Progenitor cell of endocrine pancreas (in vitro differentiated cells): ENCODE data around the gene GRAMD1A. TPM values are rescaled to one million over a fixed set of nuclear protein-coding genes. Genes with fewer than 3 reads are reported as not detected.

Experiments used
- DNase-seq: peaks from one replicate; pipeline ENCODE4 v3.0.0; 2021; ENCODE audit warnings: low spot score; ENCODE audit not compliant: unreplicated experiment
- H3K27ac Mint-ChIP-seq: 2 replicates; pipeline ENCODE4 v1.8.0; 2021; ENCODE audit warnings: mild to moderate bottlenecking, moderate library complexity, mixed read lengths
- H3K27me3 Mint-ChIP-seq: 2 replicates; pipeline ENCODE4 v1.8.0; 2021; ENCODE audit warnings: mixed read lengths
- H3K36me3 Mint-ChIP-seq: 2 replicates; pipeline ENCODE4 v1.8.0; 2022; ENCODE audit warnings: mixed read lengths; ENCODE audit not compliant: insufficient read depth
- H3K4me1 Mint-ChIP-seq: 2 replicates; pipeline ENCODE4 v1.8.0; 2021; ENCODE audit warnings: low read depth, mixed read lengths
- H3K4me3 Mint-ChIP-seq: 2 replicates; pipeline ENCODE4 v1.8.0; 2021; ENCODE audit warnings: low read depth, mild to moderate bottlenecking, moderate library complexity, mixed read lengths
- H3K9me3 Mint-ChIP-seq: 2 replicates; pipeline ENCODE4 v1.8.0; 2021; ENCODE audit warnings: low read depth, mixed read lengths
- total RNA-seq: library from RNA; stranded (reverse); gene quantifications from 2 replicates; pipeline ENCODE4 v1.2.1, GENCODE V29; 2021
- TF ChIP-seq, protein P1 (sequence below): fragments of 200-600 bp; sonication (generic); IDR thresholded peaks from one replicate; pipeline ENCODE4 v1.5.0; 2021; ENCODE audit warnings: antibody characterized with exemption, mild to moderate bottlenecking; ENCODE audit not compliant: unreplicated experiment

GRAMD1A gene
- total RNA-seq, 1 donor from 2014 or later: 111 TPM

DNA sequence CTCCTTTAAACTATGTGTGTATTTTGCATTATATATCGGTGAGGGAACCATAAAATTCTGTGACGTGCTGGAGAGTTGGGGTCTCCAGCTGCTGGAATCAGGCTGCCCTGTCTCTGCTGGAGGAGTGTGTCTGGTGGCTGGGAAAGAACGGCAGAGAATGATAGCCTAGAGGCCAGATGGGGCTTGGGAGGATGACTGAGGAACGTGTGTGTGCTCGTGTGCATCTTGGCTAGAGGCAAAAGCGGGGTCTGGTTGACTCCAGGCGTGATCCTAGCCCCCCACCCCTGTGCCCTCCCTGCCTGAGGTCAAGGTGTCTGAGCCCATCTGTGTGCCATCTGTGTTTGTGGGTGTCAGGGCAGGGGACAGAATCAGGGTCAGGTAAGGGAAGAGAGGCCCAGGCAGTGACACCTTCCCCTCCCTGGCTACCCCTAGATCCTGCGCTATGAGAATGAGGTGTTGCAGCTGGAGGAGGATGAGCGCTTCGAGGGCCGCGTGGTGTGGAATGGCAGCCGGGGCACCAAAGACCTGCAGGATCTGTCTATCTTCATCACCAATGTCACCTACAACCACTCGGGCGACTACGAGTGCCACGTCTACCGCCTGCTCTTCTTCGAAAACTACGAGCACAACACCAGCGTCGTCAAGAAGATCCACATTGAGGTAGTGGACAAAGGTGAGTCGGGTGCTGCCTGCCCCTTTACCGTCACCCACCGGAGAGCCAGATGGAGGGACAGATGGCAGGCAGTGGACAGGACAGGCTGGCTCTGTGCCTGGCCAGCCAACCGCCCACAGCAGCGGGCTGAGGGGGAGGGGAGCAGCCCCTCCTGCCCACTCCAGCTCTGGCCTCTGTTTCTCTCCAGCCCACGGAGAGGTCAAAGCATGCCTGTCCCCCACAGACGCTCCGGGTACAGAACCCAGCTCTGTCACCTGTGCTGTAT lies 33.2 kb downstream of the GRAMD1A start:
- Mint-ChIP-seq H3K9me3 (no peaks in the 10 kb centered on the region), H3K36me3 (peaks cover 2% of the 10 kb centered on the region), H3K4me1 (peaks cover 6% of the 10 kb centered on the region), H3K27ac (no peak overlapping the region), H3K4me3 (no peak overlapping the region), H3K27me3 (peaks cover 43% of the 10 kb centered on the region)
- TF ChIP-seq, protein P1, sequence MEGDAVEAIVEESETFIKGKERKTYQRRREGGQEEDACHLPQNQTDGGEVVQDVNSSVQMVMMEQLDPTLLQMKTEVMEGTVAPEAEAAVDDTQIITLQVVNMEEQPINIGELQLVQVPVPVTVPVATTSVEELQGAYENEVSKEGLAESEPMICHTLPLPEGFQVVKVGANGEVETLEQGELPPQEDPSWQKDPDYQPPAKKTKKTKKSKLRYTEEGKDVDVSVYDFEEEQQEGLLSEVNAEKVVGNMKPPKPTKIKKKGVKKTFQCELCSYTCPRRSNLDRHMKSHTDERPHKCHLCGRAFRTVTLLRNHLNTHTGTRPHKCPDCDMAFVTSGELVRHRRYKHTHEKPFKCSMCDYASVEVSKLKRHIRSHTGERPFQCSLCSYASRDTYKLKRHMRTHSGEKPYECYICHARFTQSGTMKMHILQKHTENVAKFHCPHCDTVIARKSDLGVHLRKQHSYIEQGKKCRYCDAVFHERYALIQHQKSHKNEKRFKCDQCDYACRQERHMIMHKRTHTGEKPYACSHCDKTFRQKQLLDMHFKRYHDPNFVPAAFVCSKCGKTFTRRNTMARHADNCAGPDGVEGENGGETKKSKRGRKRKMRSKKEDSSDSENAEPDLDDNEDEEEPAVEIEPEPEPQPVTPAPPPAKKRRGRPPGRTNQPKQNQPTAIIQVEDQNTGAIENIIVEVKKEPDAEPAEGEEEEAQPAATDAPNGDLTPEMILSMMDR: no peak
- no peak for DNase-seq

- DNase-seq: no peak
- TF ChIP-seq, protein P1: no peak
- no peaks in the 10 kb centered on the region for H3K36me3 Mint-ChIP-seq
- H3K9me3 Mint-ChIP-seq: no peaks in the 10 kb centered on the region
- no peak overlapping the region for H3K4me3 Mint-ChIP-seq
- no peak overlapping the region for H3K27ac Mint-ChIP-seq
- peaks cover 7% of the 10 kb centered on the region for H3K4me1 Mint-ChIP-seq
- peaks cover 41% of the 10 kb centered on the region for H3K27me3 Mint-ChIP-seq
These were observed 33.9 kb downstream of the GRAMD1A start for GRCh38 chr19:35034005-35034502.

DNA sequence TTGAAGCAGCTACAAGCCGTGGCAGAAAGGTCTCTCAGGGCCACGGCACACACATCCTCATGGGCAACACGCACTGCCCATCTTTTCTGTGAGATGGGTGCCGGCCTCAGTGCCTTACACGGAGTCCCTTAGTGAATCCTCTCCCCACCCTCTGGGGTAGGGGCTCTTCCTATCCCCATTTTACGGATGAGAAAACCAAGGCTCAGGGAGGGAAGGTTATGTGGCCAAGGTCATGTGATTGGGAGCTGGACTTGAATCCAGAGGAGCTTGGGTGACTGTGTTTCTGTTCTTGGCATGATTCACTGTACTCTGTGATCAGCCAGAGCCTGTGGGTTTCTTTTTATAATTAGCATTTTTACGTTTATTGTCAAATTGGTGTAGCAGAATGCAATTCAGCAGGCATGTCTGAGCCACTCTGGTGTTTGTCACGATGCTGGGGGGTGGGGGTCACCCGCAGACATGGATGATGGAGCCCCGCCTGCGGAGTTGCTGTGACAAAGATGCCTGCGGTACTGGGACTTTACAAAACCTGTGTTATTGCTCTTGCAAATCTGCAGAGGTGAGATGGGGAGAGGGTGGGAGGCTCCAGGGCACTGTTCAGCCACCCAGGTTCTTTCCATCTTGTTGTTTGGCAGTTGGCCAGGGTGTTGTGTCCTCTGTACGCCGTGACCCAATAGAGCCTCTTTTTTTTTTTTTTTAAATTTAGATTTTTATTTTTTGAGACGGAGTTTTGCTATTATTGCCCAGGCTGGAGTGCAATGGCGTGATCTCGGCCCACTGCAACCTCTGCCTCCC lies 34.7 kb downstream of the GRAMD1A start:
- no peaks in the 10 kb centered on the region for H3K9me3 Mint-ChIP-seq

GRCh38 chr19:35037716-35038622 lies 37.8 kb downstream of the GRAMD1A start:
- no peak for DNase-seq
- H3K27ac Mint-ChIP-seq: no peak overlapping the region
- H3K36me3 Mint-ChIP-seq: no peaks in the 10 kb centered on the region
- no peak overlapping the region for H3K4me3 Mint-ChIP-seq
- TF ChIP-seq, protein P1: no peak
- H3K27me3 Mint-ChIP-seq: peaks cover 15% of the 10 kb centered on the region
- H3K4me1 Mint-ChIP-seq: peaks cover 22% of the 10 kb centered on the region
- H3K9me3 Mint-ChIP-seq: no peaks in the 10 kb centered on the region

More for the DNA sequence above, 34.7 kb downstream of the GRAMD1A start:
- Mint-ChIP-seq H3K4me1 (peaks cover 8% of the 10 kb centered on the region), H3K36me3 (no peaks in the 10 kb centered on the region), H3K27ac (no peak overlapping the region), H3K27me3 (peaks cover 36% of the 10 kb centered on the region), H3K4me3 (no peak overlapping the region)
- TF ChIP-seq, protein P1: no peak
- DNase-seq: no peak
